ENCODE results near the gene EPHX1.
"Not testable (repeated sequence)": the region's sequence is repeated elsewhere in the genome, so short reads cannot be mapped to it uniquely, and the experiment has no call there.

EPHX1 gene

DNA sequence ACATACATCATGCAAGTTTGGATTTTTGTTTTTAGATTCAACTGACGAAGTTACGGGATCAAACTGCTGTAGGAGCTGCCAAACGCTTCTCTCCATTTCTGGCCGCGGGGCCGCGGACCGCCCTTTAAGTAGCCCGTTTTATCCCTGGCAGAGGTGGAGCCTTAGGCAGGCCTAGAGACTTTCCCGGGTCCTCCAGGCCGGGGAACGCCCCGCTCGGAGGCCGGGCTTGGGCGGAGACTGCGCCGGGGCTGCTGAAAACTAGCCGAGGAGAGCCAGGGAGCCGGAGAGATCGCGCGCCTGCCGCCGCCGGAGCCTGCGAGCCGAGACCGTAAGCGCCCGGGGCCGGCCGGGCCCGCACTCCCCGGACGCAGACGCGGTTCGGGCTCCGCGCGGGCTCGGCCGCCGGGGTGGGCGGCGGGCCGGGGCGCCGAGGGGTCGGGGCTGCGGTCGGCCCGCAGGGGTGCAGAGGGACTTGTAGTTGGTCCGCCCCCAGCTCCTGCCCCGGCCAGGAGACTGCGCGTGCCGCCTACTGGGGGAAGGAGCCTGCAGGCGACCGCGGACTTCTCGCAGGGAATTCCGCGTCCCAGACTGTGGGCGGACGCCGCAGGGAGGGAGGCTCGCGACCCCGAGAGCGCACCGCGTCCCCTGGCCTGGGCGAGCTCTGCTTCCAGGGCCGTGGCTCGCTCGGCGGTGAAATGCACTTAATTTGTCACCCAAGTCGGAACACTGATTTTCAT lies at the start of gene EPHX1:
Gene EPHX1, plus strand, starts transcription at position 283 of the 737 bp plus-strand sequence. CDS start 18,606 bp downstream, outside the sequence.
- H3K4me3 ChIP-seq (ENCODE audit: low read length, poor library complexity, severe bottlenecking): peak within 1 kb of the TSS; percentile 79
- no peaks in the 10 kb centered on the region for H3K36me3 ChIP-seq (ENCODE audit: insufficient read depth, low read length)
- H3K9me2 ChIP-seq (replicated peaks; ENCODE audit: low read depth, low read length): no peaks in the 10 kb centered on the region
- no peaks in the 10 kb centered on the region for H3K9me3 ChIP-seq (ENCODE audit: insufficient read depth, low read depth, low read length)
- no peaks in the 10 kb centered on the region for H3K27me3 ChIP-seq (ENCODE audit: insufficient read depth, low read length, poor library complexity, severe bottlenecking)
- H4K20me1 ChIP-seq (ENCODE audit: insufficient read depth, low read length, poor library complexity, severe bottlenecking): no peaks in the 10 kb centered on the region
- peak within 1 kb of the TSS; percentile 50 for H2AFZ ChIP-seq (ENCODE audit: low read length)
- no peaks in the 10 kb centered on the region for H3F3A ChIP-seq (ENCODE audit: low read depth)
- peak within 1 kb of the TSS; percentile 81 for H3K4me2 ChIP-seq (ENCODE audit: low read depth, low read length, poor library complexity, severe bottlenecking)
- no peaks in the 10 kb centered on the region for H3K79me2 ChIP-seq (ENCODE audit: insufficient read depth, low read length)
- no peak for TF ChIP-seq EZH2phosphoT487 (IDR thresholded peaks at IDR 0.05; ENCODE audit: borderline replicate concordance)
- TF ChIP-seq, protein P1, sequence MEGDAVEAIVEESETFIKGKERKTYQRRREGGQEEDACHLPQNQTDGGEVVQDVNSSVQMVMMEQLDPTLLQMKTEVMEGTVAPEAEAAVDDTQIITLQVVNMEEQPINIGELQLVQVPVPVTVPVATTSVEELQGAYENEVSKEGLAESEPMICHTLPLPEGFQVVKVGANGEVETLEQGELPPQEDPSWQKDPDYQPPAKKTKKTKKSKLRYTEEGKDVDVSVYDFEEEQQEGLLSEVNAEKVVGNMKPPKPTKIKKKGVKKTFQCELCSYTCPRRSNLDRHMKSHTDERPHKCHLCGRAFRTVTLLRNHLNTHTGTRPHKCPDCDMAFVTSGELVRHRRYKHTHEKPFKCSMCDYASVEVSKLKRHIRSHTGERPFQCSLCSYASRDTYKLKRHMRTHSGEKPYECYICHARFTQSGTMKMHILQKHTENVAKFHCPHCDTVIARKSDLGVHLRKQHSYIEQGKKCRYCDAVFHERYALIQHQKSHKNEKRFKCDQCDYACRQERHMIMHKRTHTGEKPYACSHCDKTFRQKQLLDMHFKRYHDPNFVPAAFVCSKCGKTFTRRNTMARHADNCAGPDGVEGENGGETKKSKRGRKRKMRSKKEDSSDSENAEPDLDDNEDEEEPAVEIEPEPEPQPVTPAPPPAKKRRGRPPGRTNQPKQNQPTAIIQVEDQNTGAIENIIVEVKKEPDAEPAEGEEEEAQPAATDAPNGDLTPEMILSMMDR (conservative IDR thresholded peaks at IDR 0.05; ENCODE audit: low read length): no peak
- no peak within 1 kb of the TSS for H3K9ac ChIP-seq (ENCODE audit: low read depth, low read length, poor library complexity, severe bottlenecking)
- H3K4me1 ChIP-seq (ENCODE audit: insufficient read depth, low read length, poor library complexity, severe bottlenecking): peaks cover 3% of the 10 kb centered on the region

DNA sequence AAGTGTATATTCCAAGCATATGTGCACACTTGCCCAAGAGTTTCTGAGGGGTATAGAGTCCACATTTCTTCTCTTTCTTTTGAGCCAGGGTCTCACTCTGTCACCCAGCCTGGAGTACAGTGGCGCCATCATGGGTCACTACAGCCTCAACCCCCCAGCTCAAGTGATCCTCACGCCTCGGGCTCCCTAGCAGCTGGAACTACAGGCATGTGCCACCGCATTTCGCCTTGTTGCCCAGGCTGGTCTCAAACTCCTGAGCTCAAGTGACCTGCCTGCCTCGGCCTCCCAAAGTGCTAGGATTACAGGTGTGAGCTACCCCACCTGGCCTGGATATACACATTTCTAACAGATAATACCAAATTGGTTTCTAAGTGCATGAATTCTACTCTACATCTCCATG lies 49.4 kb upstream of the EPHX1 start:
- Histone ChIP-seq H2AFZ (ENCODE audit: low read length) (no peak overlapping the region), H3K4me1 (ENCODE audit: insufficient read depth, low read length, poor library complexity, severe bottlenecking) (peaks cover 2% of the 10 kb centered on the region), H3K4me2 (ENCODE audit: low read depth, low read length, poor library complexity, severe bottlenecking) (no peak overlapping the region), H3K79me2 (ENCODE audit: insufficient read depth, low read length) (no peaks in the 10 kb centered on the region), H3K9me3 (ENCODE audit: insufficient read depth, low read depth, low read length) (no peaks in the 10 kb centered on the region), H3F3A (ENCODE audit: low read depth) (no peaks in the 10 kb centered on the region), H3K36me3 (ENCODE audit: insufficient read depth, low read length) (no peaks in the 10 kb centered on the region), H4K20me1 (ENCODE audit: insufficient read depth, low read length, poor library complexity, severe bottlenecking) (no peaks in the 10 kb centered on the region), H3K4me3 (ENCODE audit: low read length, poor library complexity, severe bottlenecking) (no peak overlapping the region), H3K9ac (ENCODE audit: low read depth, low read length, poor library complexity, severe bottlenecking) (no peak overlapping the region), H3K27me3 (ENCODE audit: insufficient read depth, low read length, poor library complexity, severe bottlenecking) (no peaks in the 10 kb centered on the region), H3K9me2 (replicated peaks; ENCODE audit: low read depth, low read length) (no peaks in the 10 kb centered on the region)
- no peak for TF ChIP-seq EZH2phosphoT487 (IDR thresholded peaks at IDR 0.05; ENCODE audit: borderline replicate concordance)
- TF ChIP-seq, protein P1 (conservative IDR thresholded peaks at IDR 0.05; ENCODE audit: low read length): no peak

DNA sequence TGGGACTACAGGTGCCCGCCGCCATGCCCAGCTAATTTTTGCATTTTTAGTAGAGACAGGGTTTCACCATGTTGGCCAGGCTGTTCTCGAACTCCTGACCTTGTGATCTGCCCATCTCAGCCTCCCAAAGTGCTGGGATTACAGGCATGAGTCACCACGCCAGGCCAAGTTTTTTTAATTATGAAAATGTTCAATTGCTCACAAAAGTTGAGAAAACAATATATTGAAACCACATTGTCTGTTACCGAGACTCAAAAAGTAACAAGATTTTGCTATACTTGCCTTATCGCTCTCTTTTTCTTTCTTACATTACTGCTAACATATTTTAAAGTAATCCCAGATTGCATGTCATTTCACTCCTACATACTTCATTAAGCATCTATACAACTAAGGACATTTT lies 48.5 kb upstream of the EPHX1 start:
- H3K9me2 ChIP-seq (replicated peaks; ENCODE audit: low read depth, low read length); H3K9me3 ChIP-seq (ENCODE audit: insufficient read depth, low read depth, low read length); H3F3A ChIP-seq (ENCODE audit: low read depth); H4K20me1 ChIP-seq (ENCODE audit: insufficient read depth, low read length, poor library complexity, severe bottlenecking); H3K9ac ChIP-seq (ENCODE audit: low read depth, low read length, poor library complexity, severe bottlenecking); H3K4me1 ChIP-seq (ENCODE audit: insufficient read depth, low read length, poor library complexity, severe bottlenecking); H3K27me3 ChIP-seq (ENCODE audit: insufficient read depth, low read length, poor library complexity, severe bottlenecking); H2AFZ ChIP-seq (ENCODE audit: low read length); H3K4me3 ChIP-seq (ENCODE audit: low read length, poor library complexity, severe bottlenecking); H3K79me2 ChIP-seq (ENCODE audit: insufficient read depth, low read length); H3K36me3 ChIP-seq (ENCODE audit: insufficient read depth, low read length); H3K4me2 ChIP-seq (ENCODE audit: low read depth, low read length, poor library complexity, severe bottlenecking): not testable (repeated sequence)

DNA sequence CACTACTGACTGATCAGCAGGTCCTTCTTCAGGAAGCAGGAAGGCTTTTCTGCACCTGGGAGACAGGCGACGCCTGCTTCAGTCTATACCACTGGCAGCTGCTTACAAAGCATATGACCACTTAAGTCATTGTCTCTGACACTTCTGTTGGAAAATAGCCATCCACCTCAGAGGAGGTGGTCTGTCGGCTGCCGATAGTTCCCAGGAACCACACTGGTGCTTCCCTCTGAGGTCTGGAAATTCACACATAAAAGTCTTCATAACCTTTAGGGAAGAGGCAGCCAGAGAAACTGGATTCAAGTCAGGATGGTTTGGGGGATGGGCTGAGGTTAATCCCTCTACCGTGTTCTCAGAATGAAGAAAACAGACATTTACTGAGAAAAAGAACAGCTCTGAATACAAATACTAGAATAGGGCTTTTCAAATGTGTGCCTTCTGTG lies 47.9 kb upstream of the EPHX1 start:
- H3F3A ChIP-seq (ENCODE audit: low read depth): no peaks in the 10 kb centered on the region
- H3K79me2 ChIP-seq (ENCODE audit: insufficient read depth, low read length): no peaks in the 10 kb centered on the region
- no peaks in the 10 kb centered on the region for H3K9me2 ChIP-seq (replicated peaks; ENCODE audit: low read depth, low read length)
- H3K36me3 ChIP-seq (ENCODE audit: insufficient read depth, low read length): no peaks in the 10 kb centered on the region
- TF ChIP-seq, protein P1 (conservative IDR thresholded peaks at IDR 0.05; ENCODE audit: low read length): no peak
- TF ChIP-seq EZH2phosphoT487 (IDR thresholded peaks at IDR 0.05; ENCODE audit: borderline replicate concordance): no peak
- H4K20me1 ChIP-seq (ENCODE audit: insufficient read depth, low read length, poor library complexity, severe bottlenecking): no peaks in the 10 kb centered on the region
- no peak overlapping the region for H3K4me2 ChIP-seq (ENCODE audit: low read depth, low read length, poor library complexity, severe bottlenecking)
- no peak overlapping the region for H3K4me3 ChIP-seq (ENCODE audit: low read length, poor library complexity, severe bottlenecking)
- no peak overlapping the region for H2AFZ ChIP-seq (ENCODE audit: low read length)
- H3K9ac ChIP-seq (ENCODE audit: low read depth, low read length, poor library complexity, severe bottlenecking): no peak overlapping the region
- H3K4me1 ChIP-seq (ENCODE audit: insufficient read depth, low read length, poor library complexity, severe bottlenecking): peaks cover 2% of the 10 kb centered on the region
- no peaks in the 10 kb centered on the region for H3K27me3 ChIP-seq (ENCODE audit: insufficient read depth, low read length, poor library complexity, severe bottlenecking)
- no peaks in the 10 kb centered on the region for H3K9me3 ChIP-seq (ENCODE audit: insufficient read depth, low read depth, low read length)
